ENCODE measurements around the gene AKR7A3. TPM values are rescaled to one million over a fixed set of nuclear protein-coding genes. Genes with fewer than 3 reads are reported as not detected.
A peak's percentile ranks its signal among the peaks of the same experiment; 100 is the strongest.

AKR7A3 gene
- polyA plus RNA-seq, 1 of the 3 experiments (the other 2 are of a cell fraction): 0.38 TPM

- Histone ChIP-seq H3K9me3 (no peaks in the 10 kb centered on the region), H3K27ac (ENCODE audit: low read depth in 2 of 2, low read length in 1 of 2) (no peak overlapping the region), H4K20me1 (ENCODE audit: insufficient read depth) (no peaks in the 10 kb centered on the region), H3F3A (replicated peaks; ENCODE audit: insufficient read depth) (no peaks in the 10 kb centered on the region), H3K4me3 (ENCODE audit: low read depth in 2 of 2, low read length in 1 of 2) (no peak overlapping the region), H3K4me2 (no peak overlapping the region), H3K9me2 (no peaks in the 10 kb centered on the region), H3K36me3 (replicated peaks in 1 of 2; ENCODE audit: control insufficient read depth in 1 of 2, insufficient read depth in 2 of 2, low read length in 1 of 2) (peaks cover 0 to 4% of the 10 kb centered on the region in 2 experiments), H3K79me2 (ENCODE audit: insufficient read depth) (no peaks in the 10 kb centered on the region), H3K9ac (no peak overlapping the region), H3K4me1 (ENCODE audit: control insufficient read depth in 1 of 2, insufficient read depth in 2 of 2, low read depth in 1 of 2, low read length in 1 of 2) (peaks cover 0 to 4% of the 10 kb centered on the region in 2 experiments; a peak in 1 of 4 replicates), H3K27me3 (ENCODE audit: insufficient read depth) (no peaks in the 10 kb centered on the region), H2AFZ (ENCODE audit: low read depth) (no peak overlapping the region)
- POLR2A ChIA-PET: interaction anchor here (1.2 kb wide), 1 partner anchor 18 kb away, joined by 4 read pairs; the partner anchor contains the start of genes AKR7A2 and SLC66A1
- TF ChIP-seq POLR2AphosphoS5 (IDR thresholded peaks at IDR 0.05; ENCODE audit: low read depth, low read length) (peak; percentile 19; the same call in 1 of the 2 replicates), USF2 (IDR thresholded peaks at IDR 0.05; ENCODE audit: borderline replicate concordance, low read depth, low read length) (no peak)
- 90% methylated on average over 11 of the region's 14 CpGs for WGBS (ENCODE audit: low lambda C conversion rate)
- CTCF ChIA-PET: interaction anchor here (0.7 to 3.3 kb wide), 4 partner anchors 11 to 330 kb away, joined by 4 to 14 read pairs (median 12); no protein-coding TSS in a partner anchor
- peak; percentile 76 for DNase-seq
Measured at GRCh38 chr1:19330449-19331135, 42.0 kb upstream of the AKR7A3 start.

GRCh38 chr1:19329611-19330010, 41.0 kb upstream of the AKR7A3 start:
- Histone ChIP-seq H3K9ac (no peak overlapping the region), H2AFZ (ENCODE audit: low read depth) (no peak overlapping the region), H4K20me1 (ENCODE audit: insufficient read depth) (no peaks in the 10 kb centered on the region), H3K27ac (ENCODE audit: low read depth in 2 of 2, low read length in 1 of 2) (no peak overlapping the region), H3K36me3 (replicated peaks in 1 of 2; ENCODE audit: control insufficient read depth in 1 of 2, insufficient read depth in 2 of 2, low read length in 1 of 2) (peaks cover 0 to 4% of the 10 kb centered on the region in 2 experiments), H3K4me3 (ENCODE audit: low read depth in 2 of 2, low read length in 1 of 2) (no peak overlapping the region), H3K79me2 (ENCODE audit: insufficient read depth) (no peaks in the 10 kb centered on the region), H3F3A (replicated peaks; ENCODE audit: insufficient read depth) (no peaks in the 10 kb centered on the region), H3K4me1 (ENCODE audit: control insufficient read depth in 1 of 2, insufficient read depth in 2 of 2, low read depth in 1 of 2, low read length in 1 of 2) (peaks cover 0 to 4% of the 10 kb centered on the region in 2 experiments; a peak in 1 of 4 replicates), H3K9me3 (no peaks in the 10 kb centered on the region), H3K27me3 (ENCODE audit: insufficient read depth) (no peaks in the 10 kb centered on the region), H3K4me2 (no peak overlapping the region), H3K9me2 (no peaks in the 10 kb centered on the region)
- POLR2A ChIA-PET: no interaction called here
- 93% methylated on average over 5 of the region's 5 CpGs for WGBS (ENCODE audit: low lambda C conversion rate)
- CTCF ChIA-PET: interaction anchor here (0.7 to 3.3 kb wide), 4 partner anchors 12 to 331 kb away, joined by 4 to 14 read pairs (median 12); no protein-coding TSS in a partner anchor
- no peak for DNase-seq
- no peak for TF ChIP-seq FOXJ3 (CRISPR knock-in tag; IDR thresholded peaks at IDR 0.05)
- TF ChIP-seq MXI1 (IDR thresholded peaks at IDR 0.05; ENCODE audit: low read depth, low read length): no peak
- no peak for TF ChIP-seq NRF1 (IDR thresholded peaks at IDR 0.05; ENCODE audit: low read depth, low read length)
- TF ChIP-seq TCF12 (IDR thresholded peaks at IDR 0.05): no peak
- no peak for TF ChIP-seq RCOR1 (IDR thresholded peaks at IDR 0.05; ENCODE audit: low read length)
- no peak for TF ChIP-seq FOSL2 (IDR thresholded peaks at IDR 0.05; ENCODE audit: borderline replicate concordance, low read depth)
- TF ChIP-seq YY1 (IDR thresholded peaks at IDR 0.05; ENCODE audit: low read depth): no peak
- no peak for TF ChIP-seq ZBTB33 (IDR thresholded peaks at IDR 0.05; ENCODE audit: borderline replicate concordance, low read depth)
- TF ChIP-seq CHD2 (IDR thresholded peaks at IDR 0.05; ENCODE audit: low read length, partially characterized antibody): no peak
- no peak for TF ChIP-seq RXRA (IDR thresholded peaks at IDR 0.05; ENCODE audit: borderline replicate concordance, low read depth)
- TF ChIP-seq GABPA (IDR thresholded peaks at IDR 0.05; ENCODE audit: low read depth): no peak
- TF ChIP-seq TEAD4 (IDR thresholded peaks at IDR 0.05; ENCODE audit: borderline replicate concordance, insufficient read depth): no peak
- no peak for TF ChIP-seq REST (IDR thresholded peaks at IDR 0.05; ENCODE audit: low read depth, low read length)
- no peak for TF ChIP-seq MEF2A (IDR thresholded peaks at IDR 0.05; ENCODE audit: borderline replicate concordance, low read depth)
- TF ChIP-seq IRF3 (IDR thresholded peaks at IDR 0.05; ENCODE audit: low read depth, low read length): no peak
- no peak for TF ChIP-seq FOXM1 (IDR thresholded peaks at IDR 0.05; ENCODE audit: low read depth)
- no peak for TF ChIP-seq EZH2phosphoT487 (IDR thresholded peaks at IDR 0.05; ENCODE audit: borderline replicate concordance, low read depth)
- TF ChIP-seq RFX5 (IDR thresholded peaks at IDR 0.05; ENCODE audit: low read length): no peak
